GM18868 (cell line): ENCODE results near the gene HBEGF.
"Not testable (repeated sequence)": the region's sequence is repeated elsewhere in the genome, so short reads cannot be mapped to it uniquely, and the experiment has no call there.

Source experiments
- ATAC-seq: cut with Tn5 transposase; IDR thresholded peaks from one replicate; pipeline ENCODE4 v1.9.1; 2021; ENCODE audit warnings: mild to moderate bottlenecking, moderate library complexity; ENCODE audit not compliant: unreplicated experiment

The HBEGF gene

DNA sequence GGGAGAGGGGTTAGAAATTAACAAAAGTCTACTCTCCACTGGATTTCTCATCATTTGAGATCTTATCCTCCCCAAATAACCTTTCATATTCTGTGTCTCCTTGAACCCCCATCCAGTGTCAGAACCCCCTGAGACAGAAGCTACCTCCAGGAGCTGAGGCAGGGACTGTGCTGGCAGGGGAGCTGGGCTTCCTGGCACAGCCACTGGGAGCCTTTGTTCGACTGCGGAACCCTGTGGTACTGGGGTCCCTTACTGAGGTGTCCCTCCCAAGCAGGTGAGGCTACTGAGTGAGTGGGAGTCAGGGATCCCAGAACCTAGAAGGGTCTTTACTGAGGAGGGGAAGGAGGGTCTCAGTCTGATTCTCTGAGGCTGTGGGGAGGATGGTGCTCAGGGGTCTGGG, 15.5 kb upstream of the HBEGF start:
- ATAC-seq, result no peak

DNA sequence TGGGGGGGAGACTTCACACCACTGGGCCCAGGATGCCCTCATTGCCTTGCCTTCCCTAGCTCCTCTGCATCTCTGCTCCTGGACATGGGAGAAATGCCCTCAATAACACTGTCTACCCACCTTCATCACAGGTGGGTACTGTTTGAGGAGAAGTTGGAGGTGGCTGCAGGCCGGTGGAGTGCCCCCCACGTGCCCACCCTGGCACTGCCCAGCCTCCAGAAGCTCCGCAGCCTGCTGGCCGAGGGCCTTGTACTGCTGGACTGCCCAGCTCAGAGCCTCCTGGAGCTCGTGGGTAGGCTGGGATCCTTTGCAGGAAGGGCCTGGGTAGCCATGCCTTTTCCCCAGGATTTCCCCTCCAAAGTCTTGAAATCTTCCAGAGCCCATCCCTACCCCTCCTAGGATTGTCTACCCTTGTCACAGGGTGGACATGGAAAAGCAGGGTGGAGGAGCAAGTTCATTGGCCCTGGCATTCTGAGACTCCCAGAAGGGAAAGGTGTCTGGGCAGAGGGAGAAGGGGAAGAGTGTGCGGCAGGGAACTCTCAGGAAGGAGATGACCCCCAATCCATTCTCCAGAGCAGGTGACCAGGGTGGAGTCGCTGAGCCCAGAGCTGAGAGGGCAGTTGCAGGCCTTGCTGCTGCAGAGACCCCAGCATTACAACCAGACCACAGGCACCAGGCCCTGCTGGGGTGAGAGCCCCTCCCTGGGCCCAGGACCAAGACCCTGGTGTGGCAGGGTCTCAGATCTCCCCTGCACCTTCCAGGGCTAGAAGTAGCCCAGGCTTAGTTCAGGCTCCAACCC, 14.5 kb upstream of the HBEGF start:
- no peak for ATAC-seq

DNA sequence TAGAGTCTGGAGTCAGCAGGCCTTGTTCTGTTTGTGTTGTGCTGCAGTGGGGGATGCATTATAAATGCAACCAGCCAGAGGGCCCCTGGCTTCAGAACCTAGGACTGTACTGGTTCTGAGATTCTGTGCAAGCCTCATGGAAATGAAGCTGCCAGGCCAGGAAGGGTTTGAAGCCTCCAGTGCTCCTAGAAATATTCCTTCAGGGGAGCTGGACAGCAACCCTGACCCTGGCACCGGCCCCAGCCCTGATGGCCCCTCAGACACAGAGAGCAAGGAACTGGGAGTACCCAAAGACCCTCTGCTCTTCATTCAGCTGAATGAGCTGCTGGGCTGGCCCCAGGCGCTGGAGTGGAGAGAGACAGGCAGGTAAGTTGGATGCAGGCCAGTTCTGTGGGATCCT, 13.7 kb upstream of the HBEGF start, which contains the start of gene SLC4A9:
Gene SLC4A9 (plus strand): TSS at position 94 of the 400 bp plus-strand sequence. CDS start 43 bp downstream, at position 137.
- no peak for ATAC-seq

- ATAC-seq, result no peak
These were observed 12.4 kb upstream of the HBEGF start for GRCh38 chr5:140358738-140359310.

- peak; percentile 93 for ATAC-seq
These were observed 11.3 kb upstream of the HBEGF start for GRCh38 chr5:140357726-140358093.

DNA sequence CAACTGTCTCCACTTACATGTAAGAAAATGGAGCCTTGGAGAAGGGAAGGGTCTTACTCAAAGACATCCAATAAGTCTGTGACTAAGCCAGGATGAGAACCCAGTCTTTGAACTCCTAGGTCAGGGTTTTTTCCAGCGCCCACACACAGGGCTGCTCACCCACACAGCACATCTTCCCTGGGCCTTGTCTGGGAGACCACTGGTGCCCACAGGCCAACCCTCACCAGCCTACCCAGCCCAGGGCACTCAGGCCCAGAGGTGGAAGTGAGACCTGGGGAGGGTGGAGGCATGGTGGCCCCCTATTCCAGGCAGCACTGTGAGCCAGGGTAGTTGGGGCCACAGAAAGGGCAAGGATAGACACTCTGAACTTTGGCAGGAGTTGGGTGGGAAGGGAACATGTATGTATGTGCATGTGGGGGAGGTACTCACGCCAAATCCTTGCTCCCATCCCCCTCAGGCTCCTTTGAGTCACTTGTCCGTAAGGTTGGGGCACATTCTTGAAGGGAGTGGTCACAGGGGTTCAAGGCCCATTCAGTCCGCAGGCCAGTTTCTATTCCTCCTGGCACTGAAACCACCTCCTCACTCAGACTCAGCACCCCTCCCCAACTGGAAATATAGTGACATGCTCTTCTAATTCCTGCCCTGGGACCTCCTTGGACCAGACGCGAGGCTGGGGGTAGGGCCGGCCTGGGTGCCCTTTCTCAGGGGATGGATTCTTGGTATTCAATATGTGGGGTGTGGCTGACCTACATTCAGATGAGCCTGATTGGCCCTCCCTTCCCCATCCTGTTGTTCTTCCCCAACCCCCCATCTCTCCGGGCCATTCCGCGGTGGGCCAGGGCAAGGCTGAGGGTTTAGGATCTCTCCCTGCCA, 10.7 kb upstream of the HBEGF start:
- ATAC-seq, result peak; percentile 23

DNA sequence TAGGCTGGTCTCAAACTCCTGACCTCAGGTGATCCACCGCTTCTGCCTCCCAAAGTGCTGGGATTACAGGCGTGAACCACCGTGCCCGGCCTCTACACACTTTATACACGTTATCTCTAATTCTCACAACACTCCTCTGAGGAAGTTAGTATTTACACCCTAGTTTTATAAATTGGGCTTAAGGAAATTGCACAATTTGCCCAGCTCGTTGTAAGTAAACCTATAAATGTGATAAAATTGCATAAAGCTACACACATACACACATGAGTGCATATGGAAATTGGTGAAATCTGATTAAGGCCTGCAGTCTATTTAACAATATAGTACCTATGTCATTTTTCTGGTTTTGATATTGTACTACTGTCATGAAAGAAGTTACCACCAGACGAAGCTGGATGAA, 9.1 kb upstream of the HBEGF start:
- no peak for ATAC-seq

- peak; percentile 76 for ATAC-seq
These were observed 5.4 kb upstream of the HBEGF start for GRCh38 chr5:140351609-140352334.

DNA sequence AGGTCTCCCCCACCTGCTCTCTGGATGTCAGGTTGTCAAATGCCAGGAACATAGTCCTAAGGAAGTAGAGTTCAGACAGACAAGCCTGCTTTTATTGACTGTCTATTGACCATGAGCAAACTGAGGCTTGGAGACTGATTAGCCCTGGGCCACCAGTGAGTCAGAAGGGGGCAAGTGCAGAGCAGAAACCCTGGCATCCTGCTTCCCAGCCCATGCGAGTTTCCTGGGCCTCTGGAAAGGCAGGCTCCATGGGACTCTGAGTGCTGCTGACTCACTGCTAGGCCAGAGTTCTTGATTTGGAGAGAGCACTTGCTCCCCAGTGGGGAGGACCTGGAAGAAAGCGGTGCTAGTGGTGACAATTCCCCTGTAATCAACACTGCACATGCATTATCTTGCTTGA, 2.8 kb upstream of the HBEGF start:
- no peak for ATAC-seq

- ATAC-seq, result no peak
These were observed 1.7 kb upstream of the HBEGF start for GRCh38 chr5:140348104-140348503.

DNA sequence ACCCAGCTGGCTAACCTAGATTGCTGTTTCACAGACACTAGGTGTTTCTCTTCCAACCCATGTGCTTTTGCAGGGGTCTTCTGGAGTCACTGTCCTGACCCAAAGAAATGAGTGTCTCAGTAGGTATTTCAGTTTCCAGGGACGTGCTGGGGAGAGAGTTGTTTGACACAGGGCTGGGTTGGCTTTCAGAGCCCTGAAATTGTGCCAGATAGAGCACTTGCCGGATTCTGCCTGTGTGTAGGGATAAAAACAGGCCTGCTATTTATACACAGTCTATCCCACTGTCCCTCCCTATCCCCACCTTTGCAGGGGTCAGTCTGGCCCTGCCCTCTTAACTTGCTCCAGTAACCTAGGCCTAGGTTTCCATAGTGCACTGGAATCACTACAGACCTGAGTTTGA, 957 bp upstream of the HBEGF start:
- ATAC-seq, result no peak

GRCh38 chr5:140345919-140346347, 470 bp downstream of the HBEGF start:
- ATAC-seq, result peak; percentile 18

- no peak for ATAC-seq
These were observed 1.6 kb downstream of the HBEGF start for GRCh38 chr5:140344683-140345423.

DNA sequence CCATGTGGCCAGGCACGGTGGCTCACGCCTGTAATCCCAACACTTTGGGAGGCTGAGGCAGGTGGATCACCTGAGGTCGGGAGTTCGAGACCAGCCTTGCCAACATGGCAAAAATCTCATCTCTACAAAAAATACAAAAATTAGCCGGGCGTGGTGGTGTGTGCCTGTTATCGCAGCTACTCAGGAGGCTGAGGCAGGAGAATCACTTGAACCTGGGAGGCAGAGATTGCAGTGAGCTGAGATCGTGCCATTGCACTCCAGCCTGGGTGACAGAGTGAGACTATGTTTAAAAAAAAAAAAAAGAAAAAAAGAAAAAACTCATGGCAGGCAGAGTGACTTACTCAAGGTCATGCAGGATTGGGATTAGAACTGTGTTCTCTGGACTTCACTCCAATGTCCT, 2.6 kb downstream of the HBEGF start:
- not testable (repeated sequence) for ATAC-seq

DNA sequence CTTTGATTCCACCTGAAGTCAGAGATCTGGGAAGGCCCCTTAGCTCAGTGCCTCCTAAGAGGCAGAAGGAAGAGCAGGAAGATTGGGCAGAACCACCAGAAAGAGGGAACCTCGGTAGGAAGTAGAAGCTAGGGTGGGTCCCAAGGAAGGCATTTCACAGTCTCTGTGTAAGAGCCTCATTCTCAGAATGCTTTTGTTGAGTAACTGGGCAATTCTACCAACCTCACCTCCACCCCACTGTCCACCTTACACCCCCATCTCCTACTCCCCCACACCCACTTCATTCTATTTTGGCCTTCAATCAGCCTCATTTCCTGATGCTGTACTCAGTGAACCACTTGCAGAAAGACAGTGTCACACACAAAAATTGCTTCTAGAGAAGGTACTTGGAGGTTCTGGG, 3.5 kb downstream of the HBEGF start:
- no peak for ATAC-seq

DNA sequence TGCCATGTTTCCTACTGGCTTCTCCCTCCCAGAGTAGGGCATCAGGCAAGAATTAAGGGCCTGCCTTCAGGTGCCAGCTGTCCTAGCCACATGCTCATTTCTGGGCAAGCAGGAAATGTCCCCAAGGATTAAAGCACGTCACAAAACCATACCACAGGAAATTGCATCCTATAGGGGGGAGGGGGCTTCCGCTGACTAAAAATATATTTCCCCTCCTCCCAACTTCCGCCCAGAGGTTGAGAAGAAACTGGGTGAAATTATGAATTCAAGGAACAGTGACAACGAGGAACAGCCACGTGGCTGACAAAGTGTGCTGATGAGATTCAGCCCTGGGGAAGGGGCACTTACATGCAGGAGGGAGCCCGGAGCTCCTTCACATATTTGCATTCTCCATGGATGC, 4.1 kb downstream of the HBEGF start:
- no peak for ATAC-seq

- no peak for ATAC-seq
These were observed 4.8 kb downstream of the HBEGF start for GRCh38 chr5:140341591-140341990.

GRCh38 chr5:140340605-140341121, 5.7 kb downstream of the HBEGF start:
- ATAC-seq, result no peak

DNA sequence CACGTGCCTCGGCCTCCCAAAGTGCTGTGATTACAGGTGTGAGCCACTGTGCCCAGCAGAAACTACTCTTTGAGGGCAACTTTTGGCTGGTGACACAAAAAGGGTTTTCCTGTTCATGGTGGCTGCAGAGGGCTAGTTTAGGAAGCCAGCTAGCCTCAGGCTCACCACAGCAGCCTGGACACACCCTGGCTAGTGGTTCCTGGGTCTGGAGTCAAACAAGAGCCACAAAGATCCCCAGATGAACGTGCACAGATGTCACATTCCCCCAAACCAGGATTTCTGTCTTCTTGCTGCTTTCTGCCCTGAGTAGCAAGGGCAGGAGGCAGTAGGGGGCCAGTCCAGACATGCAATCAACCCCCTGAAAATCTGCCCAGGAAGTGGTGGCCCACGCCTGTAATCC, 6.8 kb downstream of the HBEGF start:
- no peak for ATAC-seq

- ATAC-seq, result no peak
These were observed 7.5 kb downstream of the HBEGF start for GRCh38 chr5:140338908-140339307.
